A172 (cell line): ENCODE data around the gene KLF16. TPM values are rescaled to one million over a fixed set of nuclear protein-coding genes. Genes with fewer than 3 reads are reported as not detected.

Source experiments
- DNase-seq: peaks from one replicate; pipeline ENCODE4 v3.0.0-alpha.2; 2015; ENCODE audit warnings: low spot score
- total RNA-seq: library from RNA; depleted of rRNA; stranded (reverse); fragments of >200 nt; shearing (Covaris generic); gene quantifications from 2 replicates; pipeline ENCODE4 v1.2.3, GENCODE V29; 2014

KLF16 gene
- total RNA-seq, 1 experiment from 2014 or later = 8.2 TPM

GRCh38 chr19:1843116-1843515, 20.3 kb downstream of the KLF16 start:
- DNase-seq = no peak

GRCh38 chr19:1841209-1841924, 22.0 kb downstream of the KLF16 start:
- DNase-seq = no peak

DNA sequence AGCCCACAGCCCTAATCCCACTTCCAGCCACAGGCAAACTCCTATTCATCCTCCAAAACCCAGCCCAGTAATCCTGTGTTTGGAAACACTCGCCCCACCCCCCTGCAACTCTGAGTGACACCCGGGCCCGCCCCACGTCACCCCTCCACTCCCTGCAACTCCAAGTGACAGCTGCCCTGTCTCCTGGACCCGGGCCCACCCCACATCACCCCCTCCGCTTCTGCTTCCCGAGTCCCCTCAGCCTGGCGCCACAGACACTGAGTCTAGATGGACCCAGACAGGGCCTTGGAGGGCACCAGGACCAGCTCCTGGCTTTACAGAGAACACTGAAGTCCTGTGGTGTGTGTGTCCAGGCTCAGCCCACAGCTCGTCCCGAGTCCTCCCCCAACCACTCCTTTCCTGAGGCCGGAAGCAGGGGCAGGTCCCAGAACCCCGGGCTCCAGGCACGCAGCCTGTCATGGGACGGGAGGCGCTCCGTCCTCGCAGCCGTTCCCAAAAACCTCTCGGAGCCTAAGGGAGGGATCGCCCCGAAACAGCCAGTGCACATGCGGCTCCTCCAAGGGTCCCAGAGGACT, 22.8 kb downstream of the KLF16 start:
- DNase-seq = no peak

DNA sequence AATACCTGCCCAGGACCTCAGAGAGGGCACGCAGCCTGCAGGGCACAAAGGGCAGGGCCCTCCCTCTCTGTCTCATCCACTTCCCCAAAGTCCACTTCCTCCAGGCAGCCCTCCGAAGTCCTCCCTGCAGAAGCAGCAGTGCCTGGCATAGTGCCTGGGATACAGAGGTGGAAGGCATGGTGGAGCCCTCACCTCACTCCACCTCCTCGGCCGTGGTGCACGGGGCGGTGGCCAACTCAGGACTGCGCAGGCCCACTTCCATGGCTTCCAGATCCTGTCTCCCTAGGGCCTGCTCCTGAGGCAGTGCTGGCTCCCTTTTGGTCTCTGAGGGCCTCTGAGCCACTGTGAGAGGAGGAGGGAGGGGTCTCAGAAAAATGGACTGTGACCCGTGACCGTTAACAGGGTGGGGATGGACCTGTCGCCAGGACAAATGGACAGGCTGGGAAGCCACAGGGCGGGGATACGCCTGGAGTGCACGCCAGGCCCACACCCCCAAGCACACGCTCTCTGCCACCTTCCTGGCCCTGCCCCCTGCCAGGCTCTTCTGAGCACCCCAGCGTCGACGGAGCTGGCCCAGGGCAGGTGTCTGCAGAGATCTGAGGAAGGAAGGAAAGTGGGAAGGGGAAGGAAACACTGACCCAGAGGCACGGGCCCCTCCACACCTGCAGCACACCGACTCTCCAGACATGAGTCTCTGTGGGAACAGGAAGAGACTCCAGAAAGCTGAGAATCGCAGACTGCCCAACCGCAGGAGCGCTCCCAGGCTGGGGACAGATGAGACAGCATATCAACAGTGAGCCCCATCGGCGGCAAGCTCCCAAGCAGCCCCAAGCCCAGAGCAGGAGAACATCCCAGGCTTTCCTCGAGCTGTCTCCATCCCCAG, 23.5 kb downstream of the KLF16 start:
- no peak for DNase-seq

- no peak for DNase-seq
Measured at GRCh38 chr19:1837625-1838105, 25.7 kb downstream of the KLF16 start.

DNA sequence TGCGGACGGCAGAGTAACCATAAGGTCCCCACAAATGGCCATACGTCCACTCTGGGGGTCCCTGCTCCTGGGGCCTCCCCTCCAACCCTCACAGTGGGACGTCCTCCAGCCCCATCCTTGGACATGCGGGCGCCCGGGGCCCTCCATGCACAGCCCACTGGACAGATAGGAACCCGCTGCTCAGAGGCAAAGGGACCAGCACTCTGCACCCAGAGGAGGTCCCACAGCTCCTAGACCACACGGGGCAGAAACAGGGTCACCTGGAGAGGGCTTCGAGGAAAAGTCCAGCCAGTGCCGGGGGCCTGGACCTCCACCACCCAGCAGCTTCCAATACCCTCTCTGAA, 26.2 kb downstream of the KLF16 start:
- DNase-seq = no peak

GRCh38 chr19:1836458-1837221, 26.7 kb downstream of the KLF16 start:
- DNase-seq = no peak

GRCh38 chr19:1833540-1833939, 29.8 kb downstream of the KLF16 start:
- no peak for DNase-seq

DNA sequence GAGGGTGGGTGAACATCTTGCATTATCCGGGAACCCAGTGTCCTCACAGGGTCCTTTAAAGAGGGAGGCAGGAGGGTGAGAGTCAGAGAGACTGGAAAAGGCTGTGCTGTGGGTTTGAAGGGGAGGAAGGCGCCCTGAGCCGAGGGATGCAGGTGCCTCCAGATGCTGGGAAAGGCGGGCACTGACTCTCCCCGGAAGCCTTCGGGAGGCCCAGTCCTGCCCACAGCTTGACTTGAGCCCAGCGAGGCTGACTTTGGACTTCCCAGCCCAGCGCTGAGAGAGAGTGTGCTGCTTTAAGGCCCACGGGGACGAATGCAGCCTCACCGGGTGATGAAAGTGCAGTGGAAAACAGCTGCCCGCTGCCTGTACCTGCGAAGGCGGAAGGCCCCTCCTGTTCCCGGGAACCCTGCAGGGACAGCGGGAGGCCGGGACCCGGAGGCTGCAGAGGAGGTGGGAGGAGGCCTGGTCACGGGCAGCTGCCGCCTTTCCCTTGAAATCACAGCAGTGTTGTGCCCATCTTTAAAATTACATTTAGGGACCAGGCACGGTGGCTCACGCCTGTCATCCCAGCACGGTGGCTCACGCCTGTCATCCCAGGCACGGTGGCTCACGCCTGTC, 31.2 kb downstream of the KLF16 start:
- DNase-seq = no peak

DNA sequence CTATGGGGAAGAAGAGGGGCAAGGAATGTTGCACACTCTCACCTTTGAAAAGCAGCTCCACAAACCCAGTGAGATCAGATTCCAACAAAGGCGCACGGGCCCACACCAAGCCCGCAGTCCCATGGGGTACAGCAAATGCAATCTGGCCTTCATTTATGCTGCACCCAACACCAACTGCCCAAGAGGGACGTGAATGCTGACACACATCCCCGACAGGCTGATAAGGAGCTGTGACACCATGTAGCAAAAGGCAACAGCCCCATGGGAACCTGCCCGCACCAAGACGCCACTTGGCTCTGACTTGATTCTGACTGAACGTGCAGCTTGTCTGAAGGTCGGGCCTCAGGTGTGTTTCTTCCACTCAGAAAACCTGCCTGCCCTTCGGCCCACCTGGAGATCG, 32.4 kb downstream of the KLF16 start:
- DNase-seq = no peak

DNA sequence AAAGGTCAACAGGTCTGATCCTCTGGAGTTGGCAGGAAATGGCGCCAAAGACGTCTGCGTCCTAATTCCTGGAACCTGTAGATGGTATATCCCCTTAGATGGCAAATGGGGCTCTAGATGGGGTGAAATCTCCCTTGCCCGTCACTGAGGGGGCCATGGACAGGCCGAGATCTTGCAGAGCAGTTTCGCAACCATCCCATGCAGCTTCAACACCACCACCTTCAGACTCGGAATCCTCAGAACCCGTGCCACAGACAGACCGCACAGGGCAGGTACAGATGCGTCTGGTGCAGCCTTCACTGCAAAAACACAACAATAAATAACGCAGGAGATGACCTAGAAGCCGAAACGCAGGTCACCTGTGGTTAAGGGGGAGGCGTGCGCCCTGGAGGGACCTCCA, 32.8 kb downstream of the KLF16 start:
- no peak for DNase-seq

DNA sequence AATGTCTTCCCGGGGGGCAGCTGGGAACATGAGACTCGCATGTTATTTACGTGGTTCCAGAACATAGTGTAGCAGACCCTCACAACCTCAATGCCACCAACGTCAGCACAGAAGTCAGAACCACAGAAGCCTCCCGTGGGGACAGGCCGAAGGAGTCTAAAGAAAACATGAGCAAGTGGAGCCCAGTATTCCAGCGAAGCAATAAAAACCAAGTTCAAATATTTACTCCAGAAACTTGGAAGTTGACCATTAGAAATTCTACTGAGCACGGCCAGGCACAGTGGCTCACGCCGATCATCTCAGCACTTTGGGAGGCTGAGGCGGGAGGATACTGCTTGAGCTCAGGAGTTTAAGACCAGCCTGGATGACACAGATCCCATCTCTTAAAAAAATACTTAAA, 33.4 kb downstream of the KLF16 start:
- no peak for DNase-seq

DNA sequence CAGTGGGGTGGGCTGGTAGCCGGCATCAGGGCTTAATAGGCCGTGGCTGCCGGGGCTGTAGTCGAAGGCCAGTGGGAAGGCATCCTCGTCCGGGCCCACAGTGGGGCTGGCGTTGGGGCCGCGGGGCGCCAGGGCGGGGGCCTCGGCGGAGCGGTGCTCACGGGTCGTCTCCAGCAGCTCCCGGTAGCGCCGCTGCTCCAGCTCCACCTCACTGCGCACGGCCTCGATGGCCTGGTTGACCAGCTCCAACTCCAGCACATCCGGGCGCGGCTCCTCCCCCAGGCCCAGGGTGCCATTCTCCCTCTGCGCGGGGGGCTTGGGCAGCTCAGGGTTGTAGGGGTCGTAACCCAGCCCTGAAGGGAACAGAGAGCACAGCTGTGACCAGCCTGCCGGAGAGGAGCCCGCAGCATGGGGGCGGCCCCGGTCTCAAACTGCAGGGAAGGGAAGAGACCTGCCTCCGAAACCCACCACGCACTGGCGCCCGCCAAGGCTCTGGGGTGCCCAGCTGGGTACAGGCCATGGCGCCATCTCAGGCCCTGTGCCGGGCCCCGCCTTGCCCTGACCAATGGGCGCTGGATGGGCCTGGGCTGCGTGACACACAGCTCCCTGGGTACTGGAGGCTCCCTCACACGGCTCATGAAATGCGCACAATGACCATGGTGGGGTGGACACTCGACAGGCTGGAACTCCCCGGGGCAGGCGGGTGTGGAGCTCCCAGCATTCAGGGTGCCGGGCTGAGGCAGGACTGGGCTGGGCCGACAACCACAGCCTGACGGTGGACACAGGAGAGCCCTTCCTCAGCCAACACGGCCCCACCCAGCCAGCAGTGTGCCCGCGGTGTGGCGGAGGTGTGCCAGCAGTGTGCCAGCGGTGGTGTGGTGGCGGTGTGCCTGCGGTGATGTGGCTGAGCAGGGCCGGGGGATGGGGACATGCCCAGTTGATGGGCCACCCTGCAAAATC, 34.8 kb downstream of the KLF16 start:
- DNase-seq = no peak

DNA sequence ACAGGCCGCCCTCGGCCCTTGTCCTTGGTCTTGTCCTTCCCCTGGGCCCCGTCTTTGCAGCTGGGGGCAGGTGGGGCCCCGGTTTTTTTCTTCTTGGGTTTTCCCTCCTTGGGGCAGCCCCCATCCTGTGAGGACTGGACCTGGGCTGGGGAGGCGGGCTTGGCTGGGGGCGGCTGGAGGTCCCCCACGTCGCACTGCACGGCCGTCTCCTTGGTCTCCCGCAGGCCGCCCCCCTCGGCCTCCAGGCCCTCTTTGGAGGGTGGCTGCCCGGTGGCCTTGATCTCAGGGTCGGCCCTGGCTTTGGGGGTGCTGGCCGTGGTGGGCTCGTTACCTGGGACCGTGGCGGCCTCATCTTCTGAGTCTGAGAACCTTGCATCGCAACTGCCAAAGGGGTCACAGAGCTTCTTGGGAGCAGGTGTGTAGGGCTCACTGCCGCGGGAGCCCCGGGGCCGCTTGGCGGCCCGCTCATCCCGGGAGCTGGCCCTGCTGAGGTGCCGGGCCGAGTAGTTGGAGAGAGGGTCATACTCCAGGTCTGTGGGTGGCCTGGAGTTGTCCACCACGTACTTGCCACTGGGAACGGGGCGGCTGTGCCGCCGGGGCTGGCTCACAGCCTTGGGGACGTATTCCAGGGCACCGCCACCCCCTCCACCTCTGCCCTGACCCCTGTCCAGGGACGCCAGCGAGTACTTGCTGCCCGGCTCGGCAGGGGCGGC, 35.7 kb downstream of the KLF16 start:
- no peak for DNase-seq

GRCh38 chr19:1826557-1827521, 36.5 kb downstream of the KLF16 start:
- no peak for DNase-seq

- DNase-seq = peak; percentile 70
Measured at GRCh38 chr19:1825909-1826556, 37.3 kb downstream of the KLF16 start.

DNA sequence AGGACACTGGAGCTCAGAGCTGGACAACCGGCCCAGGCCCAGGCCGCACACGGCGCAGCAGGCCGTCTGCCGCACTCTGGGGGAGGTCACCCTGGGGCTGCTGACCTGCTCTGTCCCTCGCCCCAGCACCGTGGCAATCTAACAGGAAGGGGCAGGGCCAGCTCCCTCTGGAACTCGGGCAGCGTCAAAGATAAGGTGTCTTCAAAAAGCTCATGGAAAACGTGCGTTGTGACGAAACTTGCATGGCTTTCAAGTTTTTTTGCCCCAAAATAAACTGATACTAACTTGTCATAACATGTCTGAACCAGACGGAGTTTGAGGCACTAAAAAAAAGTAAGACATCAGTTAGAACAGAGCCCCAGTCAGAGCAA, 39.1 kb downstream of the KLF16 start:
- DNase-seq = no peak
